Endodermal cell (in vitro differentiated cells): ENCODE data around the gene KLF14. TPM values are rescaled to one million over a fixed set of nuclear protein-coding genes. Genes with fewer than 3 reads are reported as not detected.

ENCODE experiments used
- DNase-seq: peaks from one replicate; pipeline ENCODE4 v3.0.0-alpha.2; 2017
- H3K27ac ChIP-seq: 2 replicates; pipeline ENCODE4 v1.5.1; 2013; ENCODE audit warnings: mild to moderate bottlenecking, low read depth, low read length, moderate library complexity
- H3K27me3 ChIP-seq: 2 replicates; pipeline ENCODE4 v1.6.1; 2013; ENCODE audit warnings: mild to moderate bottlenecking, low read length, moderate library complexity; ENCODE audit not compliant: insufficient read depth, control insufficient read depth, poor library complexity, severe bottlenecking
- H3K36me3 ChIP-seq: 2 replicates; pipeline ENCODE4 v1.7.0; 2013; ENCODE audit warnings: mild to moderate bottlenecking, low read length, moderate library complexity; ENCODE audit not compliant: control insufficient read depth, insufficient read depth
- H3K4me1 ChIP-seq: one replicate; pipeline ENCODE4 v1.7.0; 2013; ENCODE audit warnings: low read length; ENCODE audit not compliant: control insufficient read depth, insufficient read depth
- H3K4me3 ChIP-seq: 2 replicates; pipeline ENCODE4 v1.5.1; 2013; ENCODE audit warnings: mild to moderate bottlenecking, low read length, moderate library complexity
- H3K9ac ChIP-seq: 2 replicates; pipeline ENCODE4 v1.6.1; 2013; ENCODE audit warnings: mild to moderate bottlenecking, low read length, moderate library complexity; ENCODE audit not compliant: poor library complexity, severe bottlenecking; ENCODE audit errors: extremely low read depth
- H3K9me3 ChIP-seq: 2 replicates; pipeline ENCODE4 v1.6.1; 2013; ENCODE audit warnings: mild to moderate bottlenecking, low read length, moderate library complexity; ENCODE audit not compliant: control insufficient read depth
- H3K27ac Mint-ChIP-seq: 2 replicates; pipeline ENCODE4 v1.8.0; 2020; ENCODE audit warnings: mixed read lengths
- H3K27me3 Mint-ChIP-seq: 2 replicates; pipeline ENCODE4 v1.8.0; 2021; ENCODE audit warnings: mild to moderate bottlenecking, mixed read lengths; ENCODE audit not compliant: insufficient read depth
- H3K36me3 Mint-ChIP-seq: 2 replicates; pipeline ENCODE4 v1.8.0; 2020; ENCODE audit warnings: low read depth, mixed read lengths
- H3K4me1 Mint-ChIP-seq: 2 replicates; pipeline ENCODE4 v1.8.0; 2020; ENCODE audit warnings: mixed read lengths
- H3K4me3 Mint-ChIP-seq: 2 replicates; pipeline ENCODE4 v1.8.0; 2020; ENCODE audit warnings: mild to moderate bottlenecking, moderate library complexity, mixed read lengths
- H3K9me3 Mint-ChIP-seq: 2 replicates; pipeline ENCODE4 v1.8.0; 2020; ENCODE audit warnings: mild to moderate bottlenecking, mixed read lengths
- CTCF ChIP-seq: fragments of 200-600 bp; sonication (generic); conservative IDR thresholded peaks from 2 replicates; pipeline ENCODE4 v1.5.0; 2021; ENCODE audit warnings: antibody characterized with exemption, mild to moderate bottlenecking
- WGBS, 2 experiments: methylation state at CpG; one replicate each; pipeline versions ENCODE4 v1.1.5 to v1.1.7; 2013; ENCODE audit warnings: missing lambda C conversion rate in 2 of 2, mixed read lengths in 1 of 2; ENCODE audit not compliant: insufficient coverage in 1 of 2, insufficient read length in 1 of 2; 5-methylcytosine and 5-hydroxymethylcytosine counted together
- total RNA-seq, 2 donors: library from RNA; stranded (reverse); fragmentation: NEBNext Ultra II Directional in 1 of 2; extraction: Animal tissue kit (Norgen Biotek cat#: 25700) in 1 of 2; gene quantifications; 2 replicates in 1 of 2; 3 replicates in 1 of 2; pipeline ENCODE4 v1.2.1, GENCODE V29; 2021

The KLF14 gene
- total RNA-seq, 2 donors from 2014 or later = not detected

GRCh38 chr7:130689683-130690082, 44.3 kb downstream of the KLF14 start:
- H3K4me1 Mint-ChIP-seq = no peaks in the 10 kb centered on the region
- no peaks in the 10 kb centered on the region for H3K27me3 ChIP-seq
- no peak for TF ChIP-seq CTCF
- no peaks in the 10 kb centered on the region for H3K36me3 ChIP-seq
- H3K9me3 ChIP-seq = peaks cover 30% of the 10 kb centered on the region
- no peak overlapping the region for H3K9ac ChIP-seq
- H3K9me3 Mint-ChIP-seq = peaks cover 24% of the 10 kb centered on the region
- H3K4me3 ChIP-seq = no peak overlapping the region
- WGBS, 2 experiments = 89% methylated on average over 1 of the region's 1 CpG; no CpG with 5 or more reads in 1 of the 2 experiments
- no peak overlapping the region for H3K4me3 Mint-ChIP-seq
- H3K27ac ChIP-seq = no peak overlapping the region
- H3K36me3 Mint-ChIP-seq = no peaks in the 10 kb centered on the region
- peaks cover 2% of the 10 kb centered on the region for H3K27me3 Mint-ChIP-seq
- DNase-seq = no peak
- H3K4me1 ChIP-seq = no peaks in the 10 kb centered on the region
- H3K27ac Mint-ChIP-seq = no peak overlapping the region

GRCh38 chr7:130683026-130683425, 51.0 kb downstream of the KLF14 start:
- Mint-ChIP-seq H3K36me3 (no peaks in the 10 kb centered on the region), H3K4me3 (no peak overlapping the region), H3K27me3 (peaks cover 6% of the 10 kb centered on the region), H3K27ac (no peak overlapping the region), H3K4me1 (no peaks in the 10 kb centered on the region), H3K9me3 (no peaks in the 10 kb centered on the region)
- no peak for DNase-seq
- WGBS, 2 experiments = 100% methylated on average over 1 to 2 of the region's 2 CpGs
- H3K27ac ChIP-seq = no peak overlapping the region
- H3K4me3 ChIP-seq = no peak overlapping the region
- no peaks in the 10 kb centered on the region for H3K36me3 ChIP-seq
- H3K9me3 ChIP-seq = peaks cover 9% of the 10 kb centered on the region
- no peak overlapping the region for H3K9ac ChIP-seq
- H3K4me1 ChIP-seq = no peaks in the 10 kb centered on the region
- H3K27me3 ChIP-seq = peaks cover 4% of the 10 kb centered on the region
- TF ChIP-seq CTCF = no peak

Other genes with a start within 250 kb of the KLF14 start
- 100 to 1,000 TPM; 121 to 149 TPM for gene MEST, start 242.1 kb downstream of the KLF14 start, total RNA-seq
- 10 to 100 TPM; 74.3 to 76.3 TPM for gene COPG2, start 65.5 kb downstream of the KLF14 start, total RNA-seq
- gene TSGA13, start 47.7 kb downstream of the KLF14 start, total RNA-seq = not detected